GM21737 (cell line): ENCODE results near the gene FAM217A.
A peak's percentile ranks its signal among the peaks of the same experiment; 100 is the strongest.

Experiments used
- ATAC-seq: cut with Tn5 transposase; IDR thresholded peaks from one replicate; pipeline ENCODE4 v1.9.1; 2021; ENCODE audit warnings: mild to moderate bottlenecking, moderate library complexity; ENCODE audit not compliant: unreplicated experiment

The FAM217A gene

GRCh38 chr6:4021854-4022695, 56.9 kb downstream of the FAM217A start:
- no peak for ATAC-seq

- ATAC-seq: peak; percentile 50
These were observed 57.6 kb downstream of the FAM217A start for GRCh38 chr6:4021133-4021853.

GRCh38 chr6:4020822-4021132, 58.2 kb downstream of the FAM217A start:
- peak; percentile 1 for ATAC-seq

- ATAC-seq: no peak
These were observed 60.1 kb downstream of the FAM217A start for GRCh38 chr6:4018924-4019236.
